Nephron progenitor cell (in vitro differentiated cells): ENCODE measurements around the gene RAB40C.

Source experiments
- DNase-seq: peaks from one replicate; pipeline ENCODE4 v3.0.0; 2021
- H3K27ac Mint-ChIP-seq: 2 replicates; pipeline ENCODE4 v1.8.0; 2021; ENCODE audit warnings: mild to moderate bottlenecking, moderate library complexity, mixed read lengths
- H3K27me3 Mint-ChIP-seq: 2 replicates; pipeline ENCODE4 v1.8.0; 2021; ENCODE audit warnings: mild to moderate bottlenecking, low read depth, mixed read lengths; ENCODE audit not compliant: poor library complexity
- H3K36me3 Mint-ChIP-seq: 2 replicates; pipeline ENCODE4 v1.8.0; 2021; ENCODE audit warnings: low read depth, mixed read lengths
- H3K4me1 Mint-ChIP-seq: 2 replicates; pipeline ENCODE4 v1.8.0; 2021; ENCODE audit warnings: mixed read lengths
- H3K4me3 Mint-ChIP-seq: 2 replicates; pipeline ENCODE4 v1.8.0; 2021; ENCODE audit warnings: mild to moderate bottlenecking, moderate library complexity, mixed read lengths
- H3K9me3 Mint-ChIP-seq: 2 replicates; pipeline ENCODE4 v1.8.0; 2021; ENCODE audit warnings: mild to moderate bottlenecking, moderate library complexity, mixed read lengths
- TF ChIP-seq, protein P1 (sequence below): fragments of 200-600 bp; sonication (generic); IDR thresholded peaks from 2 replicates; pipeline ENCODE4 v1.5.0; 2021; ENCODE audit warnings: antibody characterized with exemption

RAB40C gene

DNA sequence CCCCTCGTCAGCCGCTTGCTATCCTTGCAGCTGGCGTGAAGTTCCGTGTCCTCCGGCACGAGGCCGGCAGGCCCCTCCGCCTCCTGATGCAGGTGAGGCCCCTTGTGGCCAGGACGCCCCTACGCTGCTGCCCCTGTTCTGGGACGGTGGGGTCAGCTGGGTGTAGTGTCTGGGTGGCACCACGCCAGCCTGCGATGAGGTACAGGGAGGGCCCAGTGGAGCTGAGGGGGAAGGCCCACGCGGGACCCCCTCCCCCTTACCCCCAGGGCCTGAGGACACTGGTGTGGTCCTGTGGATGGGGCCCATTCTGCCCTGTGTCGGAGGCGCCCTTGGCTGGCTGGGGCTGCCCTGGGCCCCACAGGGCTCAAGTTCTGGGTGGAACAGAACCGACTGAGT lies 7.7 kb upstream of the RAB40C start:
- H3K9me3 Mint-ChIP-seq, result no peaks in the 10 kb centered on the region
- peaks cover 7% of the 10 kb centered on the region for H3K27me3 Mint-ChIP-seq
- no peak overlapping the region for H3K27ac Mint-ChIP-seq
- peaks cover 12% of the 10 kb centered on the region for H3K4me1 Mint-ChIP-seq
- DNase-seq, result no peak
- H3K4me3 Mint-ChIP-seq, result no peak overlapping the region
- no peaks in the 10 kb centered on the region for H3K36me3 Mint-ChIP-seq
- TF ChIP-seq, protein P1, sequence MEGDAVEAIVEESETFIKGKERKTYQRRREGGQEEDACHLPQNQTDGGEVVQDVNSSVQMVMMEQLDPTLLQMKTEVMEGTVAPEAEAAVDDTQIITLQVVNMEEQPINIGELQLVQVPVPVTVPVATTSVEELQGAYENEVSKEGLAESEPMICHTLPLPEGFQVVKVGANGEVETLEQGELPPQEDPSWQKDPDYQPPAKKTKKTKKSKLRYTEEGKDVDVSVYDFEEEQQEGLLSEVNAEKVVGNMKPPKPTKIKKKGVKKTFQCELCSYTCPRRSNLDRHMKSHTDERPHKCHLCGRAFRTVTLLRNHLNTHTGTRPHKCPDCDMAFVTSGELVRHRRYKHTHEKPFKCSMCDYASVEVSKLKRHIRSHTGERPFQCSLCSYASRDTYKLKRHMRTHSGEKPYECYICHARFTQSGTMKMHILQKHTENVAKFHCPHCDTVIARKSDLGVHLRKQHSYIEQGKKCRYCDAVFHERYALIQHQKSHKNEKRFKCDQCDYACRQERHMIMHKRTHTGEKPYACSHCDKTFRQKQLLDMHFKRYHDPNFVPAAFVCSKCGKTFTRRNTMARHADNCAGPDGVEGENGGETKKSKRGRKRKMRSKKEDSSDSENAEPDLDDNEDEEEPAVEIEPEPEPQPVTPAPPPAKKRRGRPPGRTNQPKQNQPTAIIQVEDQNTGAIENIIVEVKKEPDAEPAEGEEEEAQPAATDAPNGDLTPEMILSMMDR, result no peak

DNA sequence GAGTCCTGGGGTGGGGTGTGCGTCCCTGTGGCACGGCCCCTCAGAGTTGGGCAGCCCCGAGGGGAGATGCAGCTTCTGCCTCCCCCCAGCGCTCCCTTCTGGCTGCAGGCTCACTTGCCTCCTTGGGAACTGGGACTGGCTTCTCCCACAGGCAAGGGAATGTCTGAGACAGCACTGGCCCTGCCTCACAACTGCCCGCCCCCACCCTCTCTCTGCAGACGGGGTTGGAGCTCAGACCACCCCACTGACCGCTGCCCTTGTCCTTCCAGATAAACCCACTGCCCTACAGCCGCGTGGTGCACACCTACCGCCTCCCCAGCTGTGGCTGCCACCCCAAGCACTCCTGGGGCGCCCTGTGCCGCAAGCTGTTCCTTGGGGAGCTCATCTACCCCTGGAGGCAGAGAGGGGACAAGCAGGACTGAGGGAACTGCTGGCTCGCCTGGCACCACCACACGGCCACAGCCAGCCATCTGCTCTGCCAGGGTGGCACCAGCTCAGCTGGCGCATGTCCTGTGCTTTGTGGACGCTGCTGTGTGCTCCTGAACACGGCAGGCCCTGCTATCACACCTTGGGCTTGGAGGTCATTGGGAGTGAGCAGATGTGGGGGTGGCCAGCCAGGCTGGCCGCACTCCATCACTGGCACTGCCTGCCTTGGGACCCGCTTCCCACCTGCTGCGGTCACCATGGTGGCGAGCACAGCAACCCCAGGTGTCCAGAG lies 7.1 kb upstream of the RAB40C start:
- TF ChIP-seq, protein P1, result no peak
- DNase-seq, result no peak
- Mint-ChIP-seq H3K27ac (no peak overlapping the region), H3K4me3 (no peak overlapping the region), H3K27me3 (peaks cover 7% of the 10 kb centered on the region), H3K36me3 (no peaks in the 10 kb centered on the region), H3K4me1 (peaks cover 17% of the 10 kb centered on the region), H3K9me3 (no peaks in the 10 kb centered on the region)

DNA sequence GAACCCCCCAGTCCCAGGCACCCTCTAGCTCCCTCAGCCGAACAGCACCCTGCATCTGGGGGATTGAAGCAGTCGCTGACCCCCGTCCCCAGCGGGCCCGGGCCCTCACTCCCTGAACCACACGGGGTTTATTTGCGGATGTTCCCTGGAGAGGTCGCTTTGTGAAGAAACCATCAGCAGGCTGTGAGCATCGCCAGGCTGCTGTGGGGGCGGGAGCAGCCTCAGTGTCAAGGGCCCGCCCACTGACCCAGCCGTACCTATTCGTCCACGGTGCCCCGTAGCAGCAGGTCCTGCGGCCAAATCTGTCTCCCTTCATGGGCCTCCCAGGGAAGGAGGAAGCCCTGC lies 6.4 kb upstream of the RAB40C start:
- TF ChIP-seq, protein P1, result no peak
- no peak for DNase-seq
- peaks cover 24% of the 10 kb centered on the region for H3K4me1 Mint-ChIP-seq
- no peak overlapping the region for H3K27ac Mint-ChIP-seq
- H3K4me3 Mint-ChIP-seq, result no peak overlapping the region
- no peaks in the 10 kb centered on the region for H3K9me3 Mint-ChIP-seq
- no peaks in the 10 kb centered on the region for H3K36me3 Mint-ChIP-seq
- peaks cover 7% of the 10 kb centered on the region for H3K27me3 Mint-ChIP-seq

DNA sequence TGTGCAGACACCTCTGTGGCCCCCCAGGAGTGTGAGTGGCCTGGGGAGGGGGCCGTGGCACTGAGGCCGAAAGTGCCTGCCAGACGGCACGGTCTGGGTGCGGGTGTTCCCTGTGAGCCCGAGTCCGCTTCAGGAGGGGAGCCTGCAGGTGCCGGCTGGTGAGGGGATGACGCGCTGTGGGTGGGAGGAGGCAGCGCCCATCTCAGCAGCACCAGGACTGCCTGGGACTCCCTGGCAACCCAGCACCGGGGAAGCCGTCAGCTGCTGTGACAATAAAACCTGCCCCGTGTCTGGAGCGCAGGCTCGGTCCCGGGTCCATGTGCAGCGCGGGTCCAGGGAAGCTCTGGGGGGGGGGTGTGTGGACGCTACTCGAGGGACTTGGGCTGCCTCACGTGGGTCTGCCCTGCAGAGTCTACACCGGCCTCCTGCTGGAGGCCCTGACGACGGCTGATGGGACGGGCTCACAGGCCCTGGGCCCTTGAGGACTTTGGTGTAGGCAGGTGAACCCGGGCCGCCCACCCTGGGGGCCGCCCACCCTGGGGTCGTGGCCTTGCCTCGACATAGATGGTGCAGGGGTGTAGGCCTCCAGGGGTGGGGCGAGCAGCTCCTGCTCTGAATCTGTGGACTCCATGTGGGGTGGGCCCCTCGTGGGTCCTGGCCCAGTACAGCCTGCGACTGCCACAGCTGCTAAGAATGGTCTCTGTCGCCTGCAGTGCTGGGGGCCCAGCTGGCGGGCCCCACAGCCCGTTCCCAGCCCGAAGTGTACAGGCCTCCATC lies 5.9 kb upstream of the RAB40C start:
- DNase-seq, result no peak

DNA sequence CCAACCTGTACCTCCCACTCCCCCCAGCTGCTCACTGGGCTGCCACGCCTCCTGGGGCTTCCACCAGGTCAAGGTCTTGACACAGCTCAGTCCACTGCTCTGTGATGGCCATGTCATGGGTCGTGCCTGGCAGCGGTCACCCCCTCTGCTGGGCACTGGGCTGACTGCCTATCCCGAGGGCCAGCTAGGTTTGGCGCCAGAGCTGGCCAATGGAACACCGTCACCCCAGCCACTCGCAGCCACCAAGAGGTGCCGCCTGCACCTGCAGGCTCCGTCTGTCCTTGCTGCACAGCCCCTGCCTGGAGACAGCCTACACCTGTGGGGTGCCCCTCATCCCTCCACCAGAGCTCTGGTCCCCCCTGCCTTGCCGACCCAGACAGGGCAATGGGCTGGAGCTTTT lies 4.5 kb upstream of the RAB40C start:
- no peak for DNase-seq
- Mint-ChIP-seq H3K27me3 (peaks cover 7% of the 10 kb centered on the region), H3K4me3 (no peak overlapping the region), H3K9me3 (no peaks in the 10 kb centered on the region), H3K36me3 (no peaks in the 10 kb centered on the region), H3K4me1 (peaks cover 24% of the 10 kb centered on the region), H3K27ac (no peak overlapping the region)
- TF ChIP-seq, protein P1, result no peak

More for the DNA sequence above, 5.9 kb upstream of the RAB40C start:
- Mint-ChIP-seq H3K27ac (no peak overlapping the region), H3K4me1 (peaks cover 24% of the 10 kb centered on the region), H3K36me3 (no peaks in the 10 kb centered on the region), H3K4me3 (no peak overlapping the region), H3K27me3 (peaks cover 7% of the 10 kb centered on the region), H3K9me3 (no peaks in the 10 kb centered on the region)
- TF ChIP-seq, protein P1, result no peak
